Gastroesophageal sphincter (tissue), 4 donors: ENCODE data around the gene PRDM16. TPM values are rescaled to one million over a fixed set of nuclear protein-coding genes. Genes with fewer than 3 reads are reported as not detected.
A peak's percentile ranks its signal among the peaks of the same experiment; 100 is the strongest.

ENCODE experiments used
- ATAC-seq: fragments of 150-250 bp; one replicate; pipeline ENCODE4 v1.9.1; 2016; ENCODE audit warnings: mild to moderate bottlenecking, moderate library complexity
- H3K27ac ChIP-seq, 4 donors: fragments of 200-600 bp; sonication (generic) in 3 of 4; 1 replicate in 3 of 4; 2 replicates in 1 of 4; pipeline ENCODE4 v1.5.1; 2016 to 2019
- H3K27me3 ChIP-seq: fragments of 200-600 bp; sonication (generic); one replicate; pipeline ENCODE4 v1.5.1; 2019
- H3K36me3 ChIP-seq, 2 donors: fragments of 200-600 bp; sonication (generic); one replicate each; pipeline ENCODE4 v1.5.1; 2019; ENCODE audit warnings: control low read depth in 1 of 2
- H3K4me1 ChIP-seq, 3 donors: fragments of 200-600 bp; sonication (generic); 1 replicate in 2 of 3; 2 replicates in 1 of 3; pipeline ENCODE4 v1.5.1; 2016 to 2019; ENCODE audit warnings: control low read depth in 2 of 3
- H3K4me3 ChIP-seq, 2 donors: fragments of 200-600 bp; sonication (generic); one replicate each; pipeline ENCODE4 v1.5.1; 2019; ENCODE audit warnings: mild to moderate bottlenecking in 1 of 2, moderate library complexity in 1 of 2
- H3K9me3 ChIP-seq, 3 donors: fragments of 200-600 bp; sonication (generic); one replicate each; pipeline ENCODE4 v1.5.1; 2017 to 2019; ENCODE audit warnings: control low read depth in 2 of 3
- EP300 ChIP-seq: sonication (generic); formaldehyde crosslinking; IDR thresholded peaks from one replicate; pipeline ENCODE4 v1.6.1; 2017; ENCODE audit warnings: antibody characterized with exemption, mild to moderate bottlenecking
- POLR2A ChIP-seq, 2 donors: fragments of 450-650 bp; IDR thresholded peaks; one replicate each; pipeline ENCODE4 v1.6.1; 2017; ENCODE audit warnings: antibody characterized with exemption in 2 of 2, mild to moderate bottlenecking in 2 of 2, moderate library complexity in 1 of 2
- POLR2AphosphoS5 ChIP-seq: sonication (generic); formaldehyde crosslinking; IDR thresholded peaks from one replicate; pipeline ENCODE4 v1.6.1; 2017; ENCODE audit warnings: antibody characterized with exemption
- WGBS, 2 donors: methylation state at CpG; one replicate each; pipeline ENCODE4 v1.1.5; 2018; ENCODE audit warnings: low coverage in 1 of 2; 5-methylcytosine and 5-hydroxymethylcytosine counted together
- total RNA-seq, 4 donors: library from RNA; depleted of rRNA; stranded (reverse); fragments of >200 nt; gene quantifications; one replicate each; pipeline ENCODE4 v1.1.0, GENCODE V29; 2016
- TF ChIP-seq, protein P1 (sequence below), 4 experiments: fragments of 200-600 bp in 2 of 4; fragments of 450-650 bp in 2 of 4; sonication (generic) in 1 of 4; IDR thresholded peaks; one replicate each; pipeline ENCODE4 v1.5.1; 2017 to 2019; ENCODE audit warnings: antibody characterized with exemption in 4 of 4, mild to moderate bottlenecking in 2 of 4, moderate library complexity in 2 of 4

Gene PRDM16
- total RNA-seq, 4 donors from 2014 or later: 1.1 to 3.4 (median 1.6) TPM

DNA sequence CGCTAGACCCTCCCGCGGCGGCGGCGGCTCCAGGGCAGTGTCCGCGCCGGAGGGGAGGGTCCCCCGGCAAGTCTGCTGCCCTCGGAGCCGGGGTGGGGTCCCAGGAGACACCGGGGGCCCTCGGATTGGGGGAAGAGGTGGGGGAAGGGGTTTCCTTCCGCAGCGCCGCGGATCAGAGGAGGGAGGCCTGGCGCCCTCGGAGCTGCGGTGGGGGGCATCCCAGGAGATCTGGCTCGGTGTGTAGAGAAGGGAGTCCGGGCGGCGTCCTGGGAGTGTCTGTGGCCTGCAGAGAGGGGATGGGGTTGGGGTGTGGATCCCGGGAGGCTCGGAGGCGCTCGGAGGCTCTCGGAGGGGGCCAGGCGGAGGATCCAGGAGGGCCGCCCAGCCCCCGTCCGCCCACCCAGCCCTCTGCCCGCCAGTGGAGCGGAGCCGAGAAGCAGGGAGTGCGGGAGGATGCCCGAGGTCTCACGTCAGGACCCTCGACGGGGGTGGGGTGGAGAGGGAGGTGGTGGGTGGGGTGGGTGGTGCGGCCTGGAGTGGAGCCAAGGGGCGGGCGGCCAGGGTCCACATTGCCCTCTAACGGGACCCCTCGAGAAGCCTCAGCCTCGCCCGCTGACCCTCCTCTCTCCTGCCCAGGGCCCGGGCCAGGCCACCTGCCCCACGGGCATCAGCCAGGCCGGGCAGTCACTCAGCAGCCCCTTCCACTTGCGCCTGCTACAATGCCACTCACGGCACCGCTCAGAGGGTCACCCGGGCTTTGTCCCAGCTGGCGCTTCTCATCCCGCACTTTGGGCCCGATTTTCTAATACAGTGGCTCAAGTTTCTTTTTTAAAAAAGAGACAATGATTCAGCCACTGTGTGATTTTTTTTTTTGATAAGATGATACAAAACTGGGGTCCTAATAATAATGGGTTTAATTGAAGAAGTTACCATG lies 325.3 kb downstream of the PRDM16 start:
- Histone ChIP-seq H3K4me1 (peaks cover 0 to 18% (median 12%) of the 10 kb centered on the region in 3 donors), H3K27ac (peak overlapping the region in 2 of 4 donors; percentile 22 to 64), H3K9me3 (no peaks in the 10 kb centered on the region), H3K36me3 (no peaks in the 10 kb centered on the region), H3K4me3 (peak overlapping the region; percentile 3 to 48), H3K27me3 (peaks cover 86% of the 10 kb centered on the region)
- no peak for TF ChIP-seq POLR2A (IDR thresholded peaks at IDR 0.05)
- TF ChIP-seq, protein P1, sequence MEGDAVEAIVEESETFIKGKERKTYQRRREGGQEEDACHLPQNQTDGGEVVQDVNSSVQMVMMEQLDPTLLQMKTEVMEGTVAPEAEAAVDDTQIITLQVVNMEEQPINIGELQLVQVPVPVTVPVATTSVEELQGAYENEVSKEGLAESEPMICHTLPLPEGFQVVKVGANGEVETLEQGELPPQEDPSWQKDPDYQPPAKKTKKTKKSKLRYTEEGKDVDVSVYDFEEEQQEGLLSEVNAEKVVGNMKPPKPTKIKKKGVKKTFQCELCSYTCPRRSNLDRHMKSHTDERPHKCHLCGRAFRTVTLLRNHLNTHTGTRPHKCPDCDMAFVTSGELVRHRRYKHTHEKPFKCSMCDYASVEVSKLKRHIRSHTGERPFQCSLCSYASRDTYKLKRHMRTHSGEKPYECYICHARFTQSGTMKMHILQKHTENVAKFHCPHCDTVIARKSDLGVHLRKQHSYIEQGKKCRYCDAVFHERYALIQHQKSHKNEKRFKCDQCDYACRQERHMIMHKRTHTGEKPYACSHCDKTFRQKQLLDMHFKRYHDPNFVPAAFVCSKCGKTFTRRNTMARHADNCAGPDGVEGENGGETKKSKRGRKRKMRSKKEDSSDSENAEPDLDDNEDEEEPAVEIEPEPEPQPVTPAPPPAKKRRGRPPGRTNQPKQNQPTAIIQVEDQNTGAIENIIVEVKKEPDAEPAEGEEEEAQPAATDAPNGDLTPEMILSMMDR (IDR thresholded peaks at IDR 0.05): no peak
- TF ChIP-seq EP300: no peak
- no peak for TF ChIP-seq POLR2AphosphoS5
- no peak for ATAC-seq
- WGBS, 2 donors: 20 to 68% methylated on average over 1 to 7 of the region's 59 CpGs

DNA sequence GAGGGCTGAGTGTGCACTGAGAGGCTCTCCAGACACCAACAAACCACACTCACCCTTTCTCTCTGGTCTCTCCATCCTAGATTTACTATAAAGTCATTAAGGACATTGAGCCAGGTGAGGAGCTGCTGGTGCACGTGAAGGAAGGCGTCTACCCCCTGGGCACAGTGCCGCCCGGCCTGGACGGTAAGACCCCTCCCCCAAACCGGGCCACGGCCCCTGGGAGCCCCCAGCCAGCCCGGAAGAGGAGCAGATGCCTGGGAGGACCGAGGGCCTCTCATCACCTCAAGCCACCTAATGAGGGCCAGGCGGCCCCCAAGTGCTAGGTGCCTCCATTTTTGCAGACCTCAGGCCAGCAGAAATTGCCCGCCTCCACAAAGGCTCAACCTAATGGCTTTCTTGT lies 327.4 kb downstream of the PRDM16 start:
- Histone ChIP-seq H3K36me3 (no peaks in the 10 kb centered on the region), H3K4me3 (no peak overlapping the region), H3K27me3 (peaks cover 70% of the 10 kb centered on the region), H3K27ac (no peak overlapping the region), H3K9me3 (no peaks in the 10 kb centered on the region), H3K4me1 (peaks cover 0 to 18% (median 12%) of the 10 kb centered on the region in 3 donors)
- ATAC-seq: no peak
- 60% methylated on average over 4 of the region's 11 CpGs; no CpG with 5 or more reads in 1 of the 2 donors for WGBS, 2 donors
- TF ChIP-seq POLR2AphosphoS5 (no peak), POLR2A (IDR thresholded peaks at IDR 0.05) (no peak), EP300 (no peak)
- TF ChIP-seq, protein P1 (IDR thresholded peaks at IDR 0.05): no peak

DNA sequence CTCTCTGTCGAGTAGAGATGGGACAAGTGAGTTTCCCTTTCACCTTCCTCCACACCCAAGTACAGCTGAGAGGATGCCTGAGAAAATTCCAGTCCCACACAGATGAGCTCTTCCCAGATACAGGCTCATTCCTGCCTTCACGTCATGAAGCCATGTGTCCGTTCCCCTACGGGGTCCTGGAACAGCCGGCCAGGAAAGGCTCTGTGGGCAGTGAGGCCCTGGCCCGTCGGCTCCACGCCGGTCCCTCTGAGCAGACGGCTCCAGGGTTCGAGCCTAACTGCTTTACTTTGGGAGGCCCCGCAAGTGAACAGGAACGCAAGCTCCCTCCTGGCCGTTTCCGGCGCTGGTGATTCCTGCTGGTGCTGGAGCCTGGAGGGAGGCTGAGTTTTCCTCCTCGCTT lies 328.3 kb downstream of the PRDM16 start:
- no peak for TF ChIP-seq POLR2A (IDR thresholded peaks at IDR 0.05)
- TF ChIP-seq POLR2AphosphoS5: no peak
- TF ChIP-seq, protein P1 (IDR thresholded peaks at IDR 0.05): no peak
- TF ChIP-seq EP300: no peak
- Histone ChIP-seq H3K36me3 (no peaks in the 10 kb centered on the region), H3K27me3 (peaks cover 62% of the 10 kb centered on the region), H3K4me3 (no peak overlapping the region), H3K4me1 (peaks cover 0 to 26% (median 13%) of the 10 kb centered on the region in 3 donors), H3K27ac (no peak overlapping the region), H3K9me3 (no peaks in the 10 kb centered on the region)
- no peak for ATAC-seq
- 51 to 80% methylated on average over 1 to 6 of the region's 17 CpGs for WGBS, 2 donors

DNA sequence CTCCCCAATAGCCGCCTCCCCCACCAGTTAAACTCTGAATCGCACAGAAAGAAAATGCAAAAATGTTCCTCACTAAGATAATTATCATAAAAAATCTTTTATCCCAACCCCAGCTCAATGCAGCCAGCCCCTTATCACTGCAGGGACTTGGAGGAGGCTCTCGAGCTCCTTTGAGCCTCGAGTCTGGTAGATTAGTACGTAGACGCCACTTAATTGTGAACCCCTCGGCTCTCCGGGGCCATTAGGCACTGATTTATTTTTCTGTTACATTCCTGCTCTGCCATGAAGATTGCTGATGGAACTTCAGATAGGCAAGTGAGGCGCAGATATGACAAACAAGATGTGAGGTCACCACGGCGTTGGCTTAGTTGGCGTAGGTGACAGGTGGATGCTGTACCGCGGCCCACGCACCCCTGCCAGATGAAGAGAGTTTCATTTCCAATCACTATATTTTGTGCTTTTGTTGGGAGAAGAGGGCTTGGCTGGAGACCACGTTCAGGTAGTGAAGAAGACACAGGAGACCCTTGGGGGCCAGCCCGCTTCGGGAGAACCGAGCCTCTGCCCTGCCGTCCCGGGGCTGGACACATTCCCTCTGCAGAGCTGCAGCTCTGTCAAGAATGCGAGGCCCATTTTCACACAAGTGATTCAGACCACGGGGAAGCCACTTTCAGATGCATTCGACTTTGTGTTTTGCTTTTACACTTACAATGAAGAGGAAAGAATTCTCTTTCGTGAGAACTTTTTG lies 329.6 kb downstream of the PRDM16 start:
- Histone ChIP-seq H3K4me1 (peaks cover 0 to 23% (median 12%) of the 10 kb centered on the region in 3 donors), H3K9me3 (no peaks in the 10 kb centered on the region), H3K4me3 (no peak overlapping the region), H3K36me3 (no peaks in the 10 kb centered on the region), H3K27me3 (peaks cover 62% of the 10 kb centered on the region), H3K27ac (no peak overlapping the region)
- ATAC-seq: no peak
- TF ChIP-seq POLR2AphosphoS5: no peak
- no peak for TF ChIP-seq EP300
- no peak for TF ChIP-seq POLR2A (IDR thresholded peaks at IDR 0.05)
- TF ChIP-seq, protein P1 (IDR thresholded peaks at IDR 0.05): no peak
- 80 to 81% methylated on average over 12 to 14 of the region's 25 CpGs for WGBS, 2 donors
